NCI-H1417 (cell line): ENCODE results near the gene HMOX2.
A peak's percentile ranks its signal among the peaks of the same experiment; 100 is the strongest.

ENCODE experiments used
- DNase-seq, 3 experiments: peaks; one replicate each; lab custom pipeline; 2025; lab: John Stamatoyannopoulos, UW

HMOX2 gene

DNA sequence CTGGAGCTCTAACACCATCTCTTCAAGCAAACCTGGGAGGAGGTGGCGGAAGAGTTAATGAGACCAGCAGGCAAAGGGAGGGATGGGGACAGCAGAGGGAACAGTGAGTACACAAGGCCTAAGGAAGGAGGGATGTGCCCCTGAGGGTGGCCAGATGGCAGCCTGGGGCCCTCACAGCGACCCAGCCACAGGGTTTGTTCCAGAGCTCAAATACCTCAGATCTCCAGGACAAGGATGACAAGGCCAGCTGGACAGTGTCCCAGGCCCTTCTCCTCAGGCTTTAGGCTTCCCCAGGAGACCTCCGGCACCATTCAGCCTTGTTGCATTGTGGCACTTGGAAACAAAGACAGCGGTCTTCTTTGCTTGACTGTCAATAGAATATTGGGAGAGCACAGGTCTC, 47.5 kb downstream of the HMOX2 start:
- no peak for DNase-seq

GRCh38 chr16:4524571-4524970, 48.4 kb downstream of the HMOX2 start:
- no peak for DNase-seq

DNA sequence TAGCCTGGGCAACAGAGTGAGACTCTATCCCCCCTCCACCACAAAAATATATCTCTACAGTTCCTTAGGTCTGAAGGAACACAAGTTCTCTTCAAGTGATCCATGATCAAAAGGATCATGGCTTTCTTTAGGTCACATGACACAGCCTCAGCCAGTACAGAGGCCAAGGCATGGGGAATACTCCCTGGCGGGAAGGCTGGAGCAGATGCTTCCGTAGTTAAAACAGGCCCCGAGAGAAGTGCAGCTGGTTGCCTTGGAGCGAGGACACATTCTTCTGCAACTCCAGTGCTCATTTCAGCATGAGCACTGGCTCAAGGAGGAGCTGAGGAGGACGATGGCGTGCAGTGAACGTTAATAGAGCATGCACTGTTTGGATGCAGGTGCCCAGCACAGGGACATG, 48.9 kb downstream of the HMOX2 start:
- no peak for DNase-seq

DNA sequence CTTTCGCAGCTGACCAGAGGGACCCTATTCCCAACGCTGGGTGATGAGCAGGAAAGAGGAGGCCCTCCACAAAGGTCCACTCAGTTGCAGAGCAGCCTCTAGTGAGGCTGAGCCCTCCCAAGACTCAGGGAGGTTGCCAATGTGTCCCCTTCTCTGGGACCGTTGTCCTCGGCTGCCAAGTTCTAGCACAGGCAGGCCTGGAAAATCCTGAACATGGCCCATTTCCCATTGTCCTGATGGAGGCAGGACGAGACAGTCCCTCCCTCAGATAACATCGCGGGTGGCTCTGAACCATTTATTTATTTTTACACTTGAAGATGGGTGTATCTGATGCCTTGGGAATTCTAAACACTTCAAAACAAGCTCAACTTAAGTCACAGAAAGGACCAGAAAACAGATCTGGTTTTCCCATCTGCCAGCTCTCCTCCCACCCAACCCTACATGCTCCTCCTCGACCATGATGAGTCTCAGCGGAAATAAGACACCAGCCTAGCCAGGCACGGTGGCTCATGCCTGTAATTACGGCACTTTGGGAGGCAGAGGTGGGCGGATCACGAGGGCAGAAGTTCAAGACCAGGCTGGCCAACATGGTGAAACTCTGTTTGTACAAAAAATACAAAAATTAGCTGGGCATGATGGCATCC, 49.6 kb downstream of the HMOX2 start:
- DNase-seq = no peak

GRCh38 chr16:4529085-4530060, 53.2 kb downstream of the HMOX2 start:
- peak; percentile 23 to 54 (median 25) for DNase-seq

DNA sequence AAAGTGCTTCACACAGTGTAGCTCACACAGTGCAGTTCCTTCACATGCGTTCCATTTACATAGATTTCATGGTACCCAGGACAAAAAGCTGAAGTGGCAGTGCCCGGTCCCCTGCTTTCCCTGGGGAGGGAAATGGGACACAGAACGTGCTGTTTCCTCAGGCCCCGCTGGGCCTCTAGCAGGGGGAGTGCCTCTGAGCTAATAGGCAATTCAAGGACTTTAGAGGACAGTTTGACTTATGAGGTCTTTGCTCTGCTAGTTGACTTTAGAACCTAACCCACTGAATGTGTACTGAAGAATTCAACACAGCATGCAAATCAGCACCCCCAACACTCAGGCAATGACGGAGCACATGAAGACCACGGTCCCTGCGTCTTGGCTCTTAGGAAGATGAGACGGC, 55.6 kb downstream of the HMOX2 start:
- no peak for DNase-seq

GRCh38 chr16:4532238-4532637, 56.0 kb downstream of the HMOX2 start:
- DNase-seq = no peak

DNA sequence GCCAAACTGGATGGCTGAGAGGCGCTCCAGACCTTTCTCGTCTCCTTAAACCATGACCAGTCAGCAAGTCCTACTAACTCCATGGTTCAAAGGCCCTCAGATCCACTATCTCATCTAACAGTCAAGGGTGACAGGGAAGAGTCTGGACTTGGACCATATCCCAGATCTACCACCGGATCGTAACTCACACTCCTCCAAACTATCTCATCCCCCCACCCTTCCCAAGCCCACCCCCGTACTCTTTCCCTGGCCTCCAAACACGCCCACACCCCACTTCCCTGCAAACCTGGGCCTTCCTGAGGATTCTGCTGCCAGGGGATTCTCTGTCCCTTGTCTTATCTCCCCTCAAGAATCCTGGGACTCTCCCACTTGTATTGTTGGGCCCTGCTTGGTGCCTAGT, 57.3 kb downstream of the HMOX2 start:
- no peak for DNase-seq

DNA sequence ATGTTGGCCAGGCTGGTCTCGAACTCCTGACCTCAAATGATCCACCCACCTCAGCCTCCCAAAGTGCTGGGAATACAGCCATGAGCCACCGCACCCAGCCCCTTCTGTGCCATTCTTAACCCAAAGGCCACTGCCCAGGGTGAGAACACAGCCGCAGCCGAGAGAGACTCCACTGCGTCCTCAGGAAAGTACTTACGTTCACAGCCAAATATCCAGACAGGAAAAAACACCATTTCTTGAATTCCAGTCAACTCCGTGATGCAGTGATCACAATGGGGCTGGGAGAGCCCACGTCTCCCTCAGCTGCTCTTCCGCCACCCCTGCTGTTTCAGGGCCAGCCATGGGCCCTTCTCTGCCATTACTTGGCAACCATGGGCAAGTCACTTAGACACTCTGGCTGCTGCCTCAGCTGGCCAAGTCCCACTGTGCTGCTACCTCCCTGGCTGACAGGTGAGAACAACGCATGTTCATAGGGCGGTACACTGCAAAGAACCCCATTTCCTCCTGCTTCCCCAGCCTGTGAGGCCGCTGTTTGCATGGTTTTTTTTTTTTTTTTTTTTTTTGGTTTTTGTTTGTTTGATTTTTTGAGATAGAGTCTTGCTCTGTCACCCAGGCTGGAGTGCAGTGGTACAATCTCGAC, 58.1 kb downstream of the HMOX2 start:
- DNase-seq = no peak

- DNase-seq = no peak
Observed at GRCh38 chr16:4535627-4536108, 59.5 kb downstream of the HMOX2 start.

DNA sequence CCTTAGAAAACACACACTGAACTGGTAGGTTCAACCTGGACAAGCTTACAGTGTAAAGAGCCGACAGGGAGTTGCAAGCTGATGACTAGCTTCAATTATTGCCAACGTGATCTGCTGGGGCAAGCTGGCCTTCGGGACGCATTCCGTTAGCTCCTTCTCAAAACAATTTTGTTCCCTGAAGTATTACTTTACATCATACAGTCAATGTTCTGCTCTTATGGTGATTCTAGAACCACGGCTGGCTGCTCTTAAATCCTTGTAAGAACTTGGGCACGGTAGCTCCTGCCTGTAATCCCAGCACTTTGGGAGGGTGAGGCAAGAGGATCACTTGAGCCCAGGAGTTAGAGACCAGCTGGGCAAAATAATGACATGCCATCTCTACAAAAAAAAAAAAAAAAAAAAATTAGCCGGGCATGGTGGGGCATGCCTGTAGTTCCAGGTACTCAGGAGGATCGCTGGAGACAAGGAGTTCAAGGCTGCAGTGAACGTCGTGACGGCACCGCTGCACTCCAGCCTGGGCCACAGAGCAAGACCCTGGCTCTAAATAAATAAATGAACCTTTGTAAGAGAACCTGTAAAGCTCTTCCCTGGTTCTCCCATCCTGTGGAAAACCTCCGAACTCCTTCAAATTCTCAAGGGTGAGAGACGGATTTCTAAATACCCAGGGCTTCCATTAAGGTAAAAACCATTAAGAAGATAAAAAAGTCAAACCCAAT, 60.4 kb downstream of the HMOX2 start:
- no peak for DNase-seq

GRCh38 chr16:4537376-4538343, 61.5 kb downstream of the HMOX2 start:
- peak in 2 of 3 experiments; percentile 77 to 86 for DNase-seq

GRCh38 chr16:4538350-4539235, 62.4 kb downstream of the HMOX2 start, which contains the start of gene CDIP1:
CDIP1 (minus strand) TSS chr16:4538773; CDS start chr16:4514130, 24,643 bp downstream.
- DNase-seq = peak; percentile 83 to 99 (median 98)

DNA sequence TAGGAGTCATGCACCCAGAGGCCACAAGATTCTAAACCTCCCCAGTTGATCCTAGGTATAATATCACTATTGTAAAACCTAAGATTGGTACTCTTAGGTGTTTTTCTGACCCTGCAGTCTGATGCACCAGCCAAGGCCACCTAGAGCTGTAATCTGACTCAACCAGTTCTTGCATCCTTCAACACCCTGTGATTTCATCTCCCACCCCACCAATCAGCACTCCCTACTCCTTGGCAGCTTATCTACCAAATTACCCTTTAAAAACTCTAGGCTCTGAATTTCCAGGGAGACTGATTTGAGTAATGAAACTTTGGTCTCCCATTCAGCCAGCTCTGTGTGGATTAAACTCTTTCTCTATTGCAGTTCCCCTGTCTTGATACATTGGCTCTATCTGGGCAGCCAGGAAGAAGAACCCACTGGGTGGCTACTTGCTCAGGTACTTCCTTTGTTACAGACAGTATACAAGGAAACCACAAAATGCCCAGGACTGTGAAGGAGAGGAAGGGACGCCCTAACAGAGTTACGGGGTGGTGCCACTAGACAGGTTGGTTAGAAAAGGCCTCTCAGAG, 63.6 kb downstream of the HMOX2 start:
- no peak for DNase-seq

- DNase-seq = peak in 1 of 3 experiments; percentile 5
Observed at GRCh38 chr16:4544473-4544872, 68.3 kb downstream of the HMOX2 start.

DNA sequence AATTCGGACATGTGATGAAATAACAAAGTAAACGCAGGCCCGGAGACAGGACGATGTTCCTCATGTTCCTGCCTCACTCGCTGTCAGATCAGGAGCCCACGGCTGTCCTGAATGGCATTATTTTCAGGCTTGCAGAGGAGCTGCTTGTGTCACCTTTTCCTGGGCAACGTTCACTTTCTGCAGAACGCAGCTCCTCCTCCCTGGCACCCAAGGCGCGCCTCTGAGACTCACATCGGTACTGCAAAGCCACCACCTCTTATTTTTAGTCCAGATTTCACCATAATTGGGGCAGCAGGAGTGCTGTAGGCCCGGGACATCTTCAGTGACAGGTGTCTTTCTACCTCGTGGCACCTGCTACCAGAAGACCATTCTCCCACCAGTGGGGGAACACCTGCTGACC, 71.9 kb downstream of the HMOX2 start:
- no peak for DNase-seq

DNA sequence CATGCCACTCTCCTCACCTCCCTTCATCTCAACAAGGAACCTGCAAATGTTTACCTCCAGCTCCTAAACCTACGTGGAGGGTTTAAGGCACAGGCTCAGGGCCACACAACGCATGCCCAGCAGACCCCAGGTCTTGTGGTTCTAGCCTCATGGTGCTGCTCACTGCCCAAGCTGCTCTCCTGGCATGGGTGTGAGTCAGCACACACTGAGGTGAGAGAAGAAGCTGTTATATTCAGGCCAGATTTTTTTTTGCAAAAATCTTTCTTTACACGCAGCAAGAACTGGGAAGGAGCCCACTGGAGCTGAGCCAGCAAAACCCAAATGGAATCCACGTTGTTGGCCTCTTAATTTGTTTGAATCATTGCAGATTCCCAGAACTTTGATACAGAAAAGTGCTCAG, 74.4 kb downstream of the HMOX2 start:
- no peak for DNase-seq

GRCh38 chr16:4552541-4552940, 76.3 kb downstream of the HMOX2 start:
- DNase-seq = no peak

GRCh38 chr16:4556112-4556511, 79.9 kb downstream of the HMOX2 start, which contains the start of gene C16orf96:
C16orf96 (plus strand) TSS chr16:4556340; CDS start chr16:4556490, 150 bp downstream.
- DNase-seq = no peak
